T1000 (cell line): Measurements from ENCODE around the gene LAMP1.
"Not testable (repeated sequence)": the region's sequence is repeated elsewhere in the genome, so short reads cannot be mapped to it uniquely, and the experiment has no call there.

Experiments
- DNase-seq: peaks from one replicate; lab custom pipeline; 2025; ENCODE audit warnings: mixed read lengths; lab: John Stamatoyannopoulos, UW

Gene LAMP1

GRCh38 chr13:113297370-113298042 lies 467 bp downstream of the LAMP1 start:
- DNase-seq, result no peak

- DNase-seq, result no peak
These were observed 1.3 kb downstream of the LAMP1 start for GRCh38 chr13:113298043-113298945.

GRCh38 chr13:113299951-113300350 lies 2.9 kb downstream of the LAMP1 start:
- DNase-seq, result no peak

DNA sequence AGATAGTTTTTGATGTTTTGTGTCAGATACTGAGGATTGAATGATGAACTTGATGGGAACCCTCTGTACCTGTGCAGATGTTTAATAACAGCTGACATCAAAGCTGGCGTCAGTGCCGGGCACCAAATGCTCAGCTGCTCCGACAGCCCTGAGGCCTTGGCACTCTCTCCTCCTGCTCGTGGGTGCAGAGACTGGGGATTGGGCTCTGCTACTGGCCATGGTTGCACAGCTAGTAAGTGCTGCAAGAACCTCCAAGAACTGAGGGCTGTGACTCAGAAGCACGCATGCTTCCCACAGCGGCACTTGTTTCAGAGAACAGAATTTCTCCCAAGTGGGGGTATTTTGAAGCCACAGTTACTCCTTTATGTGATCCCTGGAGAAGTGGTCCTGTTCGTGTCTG lies 5.9 kb downstream of the LAMP1 start:
- DNase-seq, result no peak

GRCh38 chr13:113304121-113304520 lies 7.1 kb downstream of the LAMP1 start:
- no peak for DNase-seq

GRCh38 chr13:113305208-113305607 lies 8.2 kb downstream of the LAMP1 start:
- no peak for DNase-seq

DNA sequence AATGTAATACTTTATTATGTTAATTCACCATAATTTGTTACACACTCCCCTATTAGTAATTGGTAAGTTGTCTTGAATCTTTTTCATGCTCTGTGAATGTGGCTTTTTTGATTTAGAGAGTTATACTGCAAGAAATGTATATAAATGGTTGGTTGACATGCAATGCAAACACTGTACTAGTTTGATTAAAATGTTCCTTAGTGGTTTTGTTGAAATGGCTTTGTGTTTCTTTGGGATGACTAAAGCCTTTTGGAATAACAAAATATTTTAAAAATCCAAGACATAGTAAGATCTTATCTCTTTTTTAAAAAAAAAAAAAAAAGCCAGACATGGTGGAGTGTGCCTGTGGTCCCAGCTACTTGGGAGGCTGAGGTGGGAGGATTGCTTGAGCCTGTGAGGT lies 10.5 kb downstream of the LAMP1 start:
- DNase-seq, result no peak

GRCh38 chr13:113309473-113309872 lies 12.4 kb downstream of the LAMP1 start:
- DNase-seq, result no peak

- DNase-seq, result not testable (repeated sequence)
These were observed 17.1 kb downstream of the LAMP1 start for GRCh38 chr13:113314112-113314511.

DNA sequence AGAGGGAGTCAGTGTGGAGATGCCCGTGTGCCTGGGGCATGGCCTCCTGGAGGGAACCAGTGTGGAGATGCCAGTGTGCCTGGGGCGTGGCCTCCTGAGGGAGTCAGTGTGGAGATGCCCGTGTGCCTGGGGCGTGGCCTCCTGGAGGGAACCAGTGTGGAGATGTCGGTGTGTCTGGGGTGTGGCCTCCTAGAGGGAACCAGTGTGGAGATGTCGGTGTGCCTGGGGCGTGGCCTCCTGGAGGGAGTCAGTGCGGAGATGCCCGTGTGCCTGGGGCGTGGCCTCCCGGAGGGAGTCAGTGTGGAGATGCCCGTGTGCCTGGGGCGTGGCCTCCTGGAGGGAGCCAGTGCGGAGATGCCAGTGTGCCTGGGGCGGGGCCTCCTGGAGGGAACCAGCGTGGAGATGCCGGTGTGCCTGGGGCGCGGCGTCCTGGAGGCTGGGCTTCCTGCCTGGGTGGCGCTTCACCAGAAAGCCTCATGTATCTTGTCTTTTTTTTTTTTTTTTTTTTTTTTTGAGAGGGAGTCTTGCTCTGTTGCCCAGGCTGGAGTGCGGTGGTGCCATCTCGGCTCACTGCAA lies 17.9 kb downstream of the LAMP1 start:
- DNase-seq, result peak; percentile 60

GRCh38 chr13:113315992-113316391 lies 19.0 kb downstream of the LAMP1 start:
- no peak for DNase-seq

- DNase-seq, result no peak
These were observed 20.0 kb downstream of the LAMP1 start for GRCh38 chr13:113317031-113317430.

DNA sequence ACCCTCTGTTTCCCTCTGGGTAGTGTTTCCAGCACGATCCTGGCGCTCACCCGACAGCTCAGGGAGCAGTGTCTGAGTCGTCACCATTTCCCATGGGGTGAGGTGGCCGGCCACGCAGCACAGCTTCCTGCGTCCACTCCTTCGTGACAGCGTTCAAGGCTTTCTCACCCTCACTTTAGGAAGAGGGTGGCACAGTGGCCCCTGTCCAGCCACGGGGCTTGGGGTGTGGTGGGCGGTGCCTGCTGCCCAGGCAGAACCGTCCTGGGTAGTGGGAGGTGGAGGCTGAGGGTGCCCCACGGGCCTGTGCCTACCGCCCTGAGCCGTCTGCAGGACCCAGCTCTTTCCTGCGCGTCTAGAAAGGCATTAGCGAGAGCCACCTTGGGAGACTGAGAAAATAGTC lies 21.9 kb downstream of the LAMP1 start:
- DNase-seq, result no peak

DNA sequence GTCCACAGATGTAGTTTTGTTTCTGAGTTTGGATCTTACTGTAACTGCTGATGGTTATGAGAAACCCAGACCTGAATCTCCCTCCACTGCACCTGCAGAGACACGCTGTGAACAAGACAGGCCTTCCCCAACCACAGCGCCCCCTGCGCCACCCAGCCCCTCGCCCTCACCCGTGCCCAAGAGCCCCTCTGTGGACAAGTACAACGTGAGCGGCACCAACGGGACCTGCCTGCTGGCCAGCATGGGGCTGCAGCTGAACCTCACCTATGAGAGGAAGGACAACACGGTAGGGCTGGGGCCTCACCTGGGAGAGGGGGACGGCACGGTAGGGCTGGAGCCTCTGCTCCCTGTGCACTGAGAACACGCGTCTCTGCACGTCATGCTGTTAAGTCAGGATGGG lies 22.3 kb downstream of the LAMP1 start:
- no peak for DNase-seq

- DNase-seq, result no peak
These were observed 23.3 kb downstream of the LAMP1 start for GRCh38 chr13:113320226-113320875.

- no peak for DNase-seq
These were observed 24.5 kb downstream of the LAMP1 start for GRCh38 chr13:113321546-113321945.

DNA sequence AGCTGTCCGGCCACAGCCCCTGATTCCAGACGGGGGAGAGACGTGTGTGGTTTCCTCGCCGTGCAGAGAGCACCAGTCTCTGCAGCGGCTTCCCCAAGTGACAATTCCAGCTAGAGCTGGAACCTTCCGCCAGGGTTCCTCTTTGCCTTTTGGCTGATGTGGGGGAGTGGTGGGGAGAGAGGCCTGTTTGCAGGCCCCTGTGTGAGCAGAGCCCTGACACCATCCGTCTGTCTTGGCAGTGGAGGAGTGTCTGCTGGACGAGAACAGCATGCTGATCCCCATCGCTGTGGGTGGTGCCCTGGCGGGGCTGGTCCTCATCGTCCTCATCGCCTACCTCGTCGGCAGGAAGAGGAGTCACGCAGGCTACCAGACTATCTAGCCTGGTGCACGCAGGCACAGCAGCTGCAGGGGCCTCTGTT lies 25.0 kb downstream of the LAMP1 start:
- DNase-seq, result no peak

GRCh38 chr13:113322890-113323651 lies 26.0 kb downstream of the LAMP1 start:
- no peak for DNase-seq

DNA sequence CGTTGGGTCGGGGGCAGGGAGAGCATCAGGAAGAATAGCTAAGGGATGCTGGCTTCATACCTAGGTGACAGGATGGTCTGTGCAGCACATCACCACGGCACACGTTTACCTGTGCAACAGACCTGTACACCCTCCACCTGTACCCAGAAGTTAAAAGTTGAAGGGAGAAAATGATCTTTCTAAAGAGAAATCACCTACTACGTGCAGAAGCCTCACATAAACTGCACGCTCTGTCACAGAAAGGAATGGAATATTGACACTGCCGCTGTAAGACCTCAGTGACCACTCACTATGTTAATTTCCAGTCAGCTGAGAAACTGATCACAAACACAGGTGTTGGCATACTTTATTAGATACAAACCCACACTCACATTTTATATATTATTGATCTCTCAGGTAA lies 26.8 kb downstream of the LAMP1 start:
- no peak for DNase-seq

GRCh38 chr13:113324398-113324797 lies 27.4 kb downstream of the LAMP1 start:
- no peak for DNase-seq

- DNase-seq, result no peak
These were observed 28.7 kb downstream of the LAMP1 start for GRCh38 chr13:113325779-113326178.

DNA sequence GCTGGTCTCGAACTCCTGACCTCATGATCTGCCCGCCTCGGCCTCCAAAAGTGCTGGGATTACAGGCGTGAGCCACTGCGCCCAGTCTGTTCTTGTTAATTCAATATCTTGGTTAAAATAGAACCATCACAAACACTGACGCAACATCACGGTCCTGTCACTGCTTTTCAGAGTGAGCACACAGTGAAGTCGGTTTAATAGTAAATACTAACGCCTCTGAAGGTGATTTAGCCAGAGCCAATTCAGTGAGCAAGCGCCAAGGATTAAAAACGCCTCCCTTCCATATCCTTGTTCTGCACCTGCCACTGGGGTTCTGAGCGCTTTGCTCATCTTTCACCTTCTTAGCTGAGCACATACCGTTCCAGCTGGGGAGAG lies 30.3 kb downstream of the LAMP1 start:
- DNase-seq, result no peak
